ENCODE data around the gene BEST2. TPM values are rescaled to one million over a fixed set of nuclear protein-coding genes. Genes with fewer than 3 reads are reported as not detected.

The BEST2 gene
- total and polyA plus RNA-seq, 2 of the 4 experiments (the other 2 are of a cell fraction): not detected

- Histone ChIP-seq H2BK5ac (ENCODE audit: low read depth, low read length, poor library complexity, severe bottlenecking) (peak overlapping the region; percentile 91), H2BK20ac (ENCODE audit: low read depth, low read length) (peak overlapping the region; percentile 86), H3K4me1 (ENCODE audit: control insufficient read depth, insufficient read depth, low read length) (peaks cover 35% of the 10 kb centered on the region), H2AK5ac (ENCODE audit: low read depth, low read length) (peak overlapping the region; percentile 99), H3K4ac (ENCODE audit: low read depth, low read length) (peak overlapping the region; percentile 89), H3K23ac (ENCODE audit: low read depth, low read length) (peak overlapping the region; percentile 93), H2AK9ac (replicated peaks; ENCODE audit: low read depth, low read length, poor library complexity) (peak overlapping the region; percentile 82), H3K9me1 (ENCODE audit: insufficient read depth, low read length) (peaks cover 17% of the 10 kb centered on the region), H4K20me1 (ENCODE audit: insufficient read depth, low read length) (peaks cover 20% of the 10 kb centered on the region), H2BK120ac (ENCODE audit: low read depth, low read length) (peak overlapping the region; percentile 86), H4K8ac (ENCODE audit: low read depth in 2 of 2, low read length in 2 of 2) (peak overlapping the region; percentile 59 to 93), H4K91ac (ENCODE audit: insufficient read depth, low read depth, low read length) (peak overlapping the region; percentile 94), H3K9ac (ENCODE audit: low read depth, low read length) (peak overlapping the region; percentile 80), H3K36me3 (ENCODE audit: control insufficient read depth, insufficient read depth, low read length) (no peaks in the 10 kb centered on the region), H3K9me3 (ENCODE audit: control insufficient read depth, insufficient read depth, low read length) (no peaks in the 10 kb centered on the region), H4K5ac (ENCODE audit: low read depth, low read length) (peak overlapping the region; percentile 91), H3K27me3 (ENCODE audit: control insufficient read depth, insufficient read depth, low read length) (no peaks in the 10 kb centered on the region), H2BK15ac (ENCODE audit: low read depth, low read length) (peak overlapping the region; percentile 36; the same call in 2 of the 3 replicates), H3K4me3 (ENCODE audit: insufficient read depth, low read depth, low read length) (peak overlapping the region; percentile 27), H3K18ac (ENCODE audit: low read depth, low read length) (peak overlapping the region; percentile 69), H2AFZ (replicated peaks; ENCODE audit: low read length, poor library complexity) (peak overlapping the region; percentile 77), H3K79me1 (ENCODE audit: low read depth in 1 of 2, low read length in 2 of 2) (peaks cover 0 to 36% of the 10 kb centered on the region in 2 experiments; a peak in 2 of 4 replicates), H3K27ac (ENCODE audit: insufficient read depth, low read length) (peak overlapping the region; percentile 89), H3K56ac (ENCODE audit: extremely low read depth, insufficient read depth, low read length) (peak overlapping the region; percentile 69), H3K4me2 (ENCODE audit: low read depth, low read length) (peak overlapping the region; percentile 87), H3K14ac (replicated peaks; ENCODE audit: low read depth, low read length) (peak overlapping the region; percentile 96)
- dilution Hi-C loops (cut with HindIII; ENCODE audit: low sequenced_read_pairs, unreplicated experiment): no loop called here
- WGBS, 2 experiments (ENCODE audit: extremely low coverage in 2 of 2, insufficient read length in 1 of 2): 0% methylated on average over 2 of the region's 12 CpGs; no CpG with 5 or more reads in 1 of the 2 experiments
- ChIA-PET CTCF (interaction anchor here (1.1 to 1.2 kb wide), 2 partner anchors 10 to 23 kb away, joined by 3 to 4 read pairs; no protein-coding TSS in a partner anchor), POLR2A (ENCODE audit: unreplicated experiment) (no interaction called here)
- TF ChIP-seq MAZ (IDR thresholded peaks at IDR 0.05; ENCODE audit: borderline replicate concordance, low read depth, low read length) (peak; percentile 72; the same call in 1 of the 2 replicates), RAD21 (IDR thresholded peaks at IDR 0.05; ENCODE audit: low read length) (no peak), FOS (IDR thresholded peaks at IDR 0.05; ENCODE audit: low read depth, low read length) (0 out of 2 replicates have a peak, but pooled peaks have one; percentile 26), POLR2A (IDR thresholded peaks at IDR 0.05; ENCODE audit: low read depth, low read length) (no peak)
- no TSS peak for BruUV-seq (replicated peaks)
- intact Hi-C loops (cut with micrococcal nuclease): no loop called here
- peak; percentile 75 for DNase-seq
- no peak for ATAC-seq (ENCODE audit: low read depth)
- in situ Hi-C loops (cut with MboI; ENCODE audit: low sequenced_read_pairs): loop anchor here (25.0 kb wide), 1 partner anchor 1049 kb away; no protein-coding TSS in a partner anchor
These were observed 37.1 kb downstream of the BEST2 start for GRCh38 chr19:12788682-12789097.
